Naive B cell (primary cell): ENCODE measurements around the gene ANK2. TPM values are rescaled to one million over a fixed set of nuclear protein-coding genes. Genes with fewer than 3 reads are reported as not detected.

Experiments used
- ATAC-seq, 2 donors: fragments of 150-1000 bp; cut with Tn5 transposase; 2 replicates each; pipeline ENCODE4 v1.10.0; 2021; ENCODE audit warnings: low read depth in 2 of 2, mild to moderate bottlenecking in 2 of 2, moderate library complexity in 2 of 2
- DNase-seq: peaks from one replicate; pipeline ENCODE4 v3.0.0; 2022
- H3K27ac Mint-ChIP-seq, 6 donors: one replicate each; pipeline ENCODE4 v1.8.0; 2020 to 2022; ENCODE audit warnings: mild to moderate bottlenecking in 6 of 6, mixed read lengths in 6 of 6, moderate library complexity in 5 of 6, inconsistent platforms in 2 of 6
- H3K27me3 Mint-ChIP-seq, 3 donors: one replicate each; pipeline ENCODE4 v1.8.0; 2021 to 2022; ENCODE audit warnings: mixed read lengths in 3 of 3, mild to moderate bottlenecking in 1 of 3
- H3K36me3 Mint-ChIP-seq, 2 donors: one replicate each; pipeline ENCODE4 v1.8.0; 2020 to 2022; ENCODE audit warnings: mixed read lengths in 2 of 2, inconsistent platforms in 1 of 2, mild to moderate bottlenecking in 1 of 2
- H3K4me1 Mint-ChIP-seq, 3 donors: one replicate each; pipeline ENCODE4 v1.8.0; 2020 to 2022; ENCODE audit warnings: mixed read lengths in 3 of 3, inconsistent platforms in 1 of 3, mild to moderate bottlenecking in 1 of 3, moderate library complexity in 1 of 3
- H3K4me3 Mint-ChIP-seq, 8 donors: one replicate each; pipeline ENCODE4 v1.8.0; 2020 to 2022; ENCODE audit warnings: mild to moderate bottlenecking in 8 of 8, mixed read lengths in 8 of 8, moderate library complexity in 8 of 8, inconsistent platforms in 2 of 8
- H3K9me3 Mint-ChIP-seq, 7 donors: one replicate each; pipeline ENCODE4 v1.8.0; 2020 to 2022; ENCODE audit warnings: mixed read lengths in 7 of 7, mild to moderate bottlenecking in 5 of 7, inconsistent platforms in 2 of 7, moderate library complexity in 1 of 7
- polyA plus RNA-seq, 6 donors: library from polyadenylated mRNA; unstranded; fragments of 300-500 nt; fragmentation: Illumina TruSeq; gene quantifications; one replicate each; pipeline ENCODE4 v1.2.3, GENCODE V29; 2021; ENCODE audit warnings: low read depth in 6 of 6

Gene ANK2
- polyA plus RNA-seq, 6 donors from 2014 or later: 0.24 to 0.36 (median 0.28) TPM; not detected in 3

DNA sequence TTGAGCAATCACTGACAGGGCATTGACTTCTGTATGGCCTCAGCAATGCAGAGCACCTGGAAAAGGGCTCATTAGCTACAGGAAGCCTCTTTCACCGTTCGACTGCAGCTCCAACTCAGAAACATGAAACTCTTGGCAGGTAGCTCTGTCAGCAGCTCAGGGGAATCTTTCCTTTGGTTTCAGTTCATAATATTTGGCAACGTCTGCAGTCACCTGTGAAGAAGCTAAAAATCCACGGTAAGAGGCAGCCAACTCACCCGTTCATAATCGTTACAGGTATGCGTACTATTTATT is 357.2 kb downstream of the ANK2 start:
- H3K36me3 Mint-ChIP-seq: no peaks in the 10 kb centered on the region
- DNase-seq (no peak), ATAC-seq (no peak)
- H3K27ac Mint-ChIP-seq: no peak overlapping the region
- H3K9me3 Mint-ChIP-seq: no peaks in the 10 kb centered on the region
- H3K27me3 Mint-ChIP-seq: peaks cover 4 to 23% (median 13%) of the 10 kb centered on the region in 3 donors
- H3K4me1 Mint-ChIP-seq: no peaks in the 10 kb centered on the region
- no peak overlapping the region for H3K4me3 Mint-ChIP-seq

DNA sequence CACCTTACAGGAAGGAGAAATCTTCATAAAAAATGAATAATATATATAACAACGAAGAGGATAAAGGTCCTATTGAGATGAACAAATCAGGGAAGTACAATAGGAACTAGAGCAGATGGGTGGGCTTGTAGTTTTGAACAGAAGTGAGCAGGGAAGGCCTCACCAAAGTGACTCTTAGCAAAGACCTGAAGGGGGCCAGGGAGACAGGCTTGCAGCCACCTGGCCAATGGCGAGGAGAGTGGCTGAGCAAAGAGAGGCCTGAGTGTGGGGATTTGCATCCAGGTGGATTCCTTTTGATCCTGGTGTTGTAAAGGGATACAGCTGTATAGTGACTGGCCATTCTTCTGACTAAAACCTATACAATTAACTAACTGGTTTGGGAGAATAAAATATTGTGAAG is 358.0 kb downstream of the ANK2 start:
- peak overlapping the region in 1 of 6 donors; percentile 21 for H3K27ac Mint-ChIP-seq
- no peaks in the 10 kb centered on the region for H3K36me3 Mint-ChIP-seq
- H3K4me1 Mint-ChIP-seq: no peaks in the 10 kb centered on the region
- H3K27me3 Mint-ChIP-seq: peaks cover 4 to 22% (median 17%) of the 10 kb centered on the region in 3 donors
- H3K9me3 Mint-ChIP-seq: no peaks in the 10 kb centered on the region
- no peak for DNase-seq
- H3K4me3 Mint-ChIP-seq: no peak overlapping the region
- no peak for ATAC-seq

DNA sequence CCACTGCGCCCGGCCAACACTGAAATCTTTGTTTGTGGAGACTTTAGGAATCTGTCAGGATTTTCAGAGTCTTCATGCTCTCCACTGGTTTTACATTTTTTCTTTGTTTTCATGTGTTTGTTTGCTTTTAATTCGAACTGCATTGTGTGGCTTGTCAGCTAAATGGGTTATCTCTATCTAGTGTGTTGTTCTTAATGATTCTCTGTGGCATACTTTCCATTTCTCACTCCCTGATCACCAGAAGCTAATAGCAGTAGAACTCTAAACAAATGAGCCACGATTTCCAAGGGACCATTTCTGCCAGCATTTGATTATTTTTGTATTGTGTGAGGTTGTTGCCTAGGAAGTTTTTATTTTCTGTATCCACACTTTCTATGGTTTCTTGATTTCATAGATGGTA is 359.7 kb downstream of the ANK2 start:
- no peak for ATAC-seq
- Mint-ChIP-seq H3K4me3 (no peak overlapping the region), H3K9me3 (no peaks in the 10 kb centered on the region), H3K36me3 (no peaks in the 10 kb centered on the region), H3K27me3 (peaks cover 4 to 18% (median 17%) of the 10 kb centered on the region in 3 donors), H3K4me1 (no peaks in the 10 kb centered on the region), H3K27ac (no peak overlapping the region)
- DNase-seq: no peak

DNA sequence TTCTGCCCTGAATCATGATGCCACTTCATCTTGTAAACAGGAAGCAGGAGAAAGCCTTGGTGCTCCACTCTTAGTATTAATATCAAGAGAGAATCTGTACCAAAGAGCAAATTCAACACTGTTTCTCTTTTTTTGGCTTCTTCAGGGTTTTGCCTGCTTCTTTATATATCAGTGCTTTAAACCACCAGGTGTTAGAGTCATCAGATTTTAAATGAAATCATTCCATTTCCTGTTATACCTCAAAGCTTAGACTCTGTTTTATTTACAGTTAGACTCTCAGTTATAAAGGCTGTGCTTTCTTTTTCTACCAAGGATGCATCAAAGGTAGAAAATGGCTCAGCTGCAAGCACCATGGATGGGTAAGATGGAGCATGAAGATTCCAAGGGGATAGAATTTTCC is 361.2 kb downstream of the ANK2 start:
- H3K4me3 Mint-ChIP-seq: no peak overlapping the region
- peaks cover 0 to 5% (median 0%) of the 10 kb centered on the region in 7 donors for H3K9me3 Mint-ChIP-seq
- DNase-seq (no peak), ATAC-seq (no peak)
- no peaks in the 10 kb centered on the region for H3K36me3 Mint-ChIP-seq
- H3K4me1 Mint-ChIP-seq: no peaks in the 10 kb centered on the region
- peaks cover 4 to 26% (median 17%) of the 10 kb centered on the region in 3 donors for H3K27me3 Mint-ChIP-seq
- no peak overlapping the region for H3K27ac Mint-ChIP-seq

DNA sequence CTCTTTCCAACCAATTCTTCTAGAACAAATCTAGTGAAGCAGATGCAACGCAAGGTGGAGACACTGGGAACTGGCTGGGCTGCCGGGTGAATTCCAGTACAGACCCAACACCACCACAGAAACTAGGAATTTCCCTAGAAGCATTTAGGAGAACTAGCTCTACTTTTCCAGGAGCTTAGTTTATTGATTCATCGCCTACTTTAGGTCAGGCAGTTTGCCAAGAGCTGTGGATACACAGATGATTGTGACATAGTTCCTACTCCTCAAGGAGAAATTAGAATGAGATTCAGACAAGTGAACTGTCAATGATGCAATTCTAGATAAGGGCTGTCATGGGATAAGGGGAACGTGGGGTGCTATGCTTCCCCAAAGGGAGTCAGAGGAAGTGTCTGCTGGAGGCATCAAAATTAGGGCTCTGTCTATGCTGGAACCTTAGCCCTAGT is 362.1 kb downstream of the ANK2 start:
- Mint-ChIP-seq H3K27ac (no peak overlapping the region), H3K36me3 (no peaks in the 10 kb centered on the region), H3K27me3 (peaks cover 4 to 32% (median 17%) of the 10 kb centered on the region in 3 donors), H3K4me1 (no peaks in the 10 kb centered on the region), H3K4me3 (no peak overlapping the region), H3K9me3 (peaks cover 0 to 13% (median 5%) of the 10 kb centered on the region in 7 donors)
- ATAC-seq: no peak
- DNase-seq: no peak

DNA sequence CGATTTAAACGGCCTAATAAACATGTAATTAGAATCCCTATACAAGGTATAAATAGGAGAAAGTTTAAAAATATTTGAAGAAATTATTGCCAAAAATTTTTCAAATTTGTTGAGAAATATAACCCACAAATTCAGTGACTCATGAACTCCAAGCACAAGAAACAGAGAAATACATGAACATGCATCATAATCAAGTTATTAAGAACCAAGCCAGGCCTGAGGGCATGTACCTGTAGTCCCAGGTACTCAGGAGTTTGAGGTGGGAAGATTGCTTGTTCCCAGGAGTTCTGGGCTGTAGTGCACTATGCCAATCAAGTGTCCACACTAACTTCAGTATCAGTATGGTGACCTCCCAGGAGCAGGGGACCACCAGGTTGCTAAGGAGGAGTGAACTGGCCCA is 370.2 kb downstream of the ANK2 start:
- Mint-ChIP-seq H3K4me1 (no peaks in the 10 kb centered on the region), H3K27me3 (peaks cover 0 to 34% (median 18%) of the 10 kb centered on the region in 3 donors), H3K27ac (no peak overlapping the region), H3K4me3 (no peak overlapping the region), H3K9me3 (peaks cover 5 to 68% (median 30%) of the 10 kb centered on the region in 7 donors), H3K36me3 (peaks cover 15 to 16% of the 10 kb centered on the region in 2 donors)
- ATAC-seq: no peak
- no peak for DNase-seq

DNA sequence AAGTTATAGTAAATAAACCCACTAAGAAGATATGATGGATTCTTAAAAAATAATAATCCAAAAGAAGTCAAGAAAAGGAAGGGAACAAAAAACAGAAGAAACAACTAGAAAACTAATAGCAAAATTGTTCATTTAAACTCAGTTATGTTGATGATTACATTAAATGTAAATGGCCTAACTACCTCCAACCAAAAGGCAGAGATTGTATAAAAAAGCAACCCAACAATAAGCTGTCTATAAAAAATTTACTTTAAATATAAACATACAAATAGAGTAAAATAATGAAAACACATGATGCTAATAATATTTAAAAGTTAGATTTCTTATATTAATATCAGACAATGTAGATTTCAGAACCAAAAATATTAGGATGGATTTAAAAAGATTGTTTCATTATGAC is 371.5 kb downstream of the ANK2 start:
- no peak overlapping the region for H3K27ac Mint-ChIP-seq
- no peaks in the 10 kb centered on the region for H3K4me1 Mint-ChIP-seq
- DNase-seq: no peak
- H3K36me3 Mint-ChIP-seq: peaks cover 15 to 16% of the 10 kb centered on the region in 2 donors
- ATAC-seq: no peak
- H3K9me3 Mint-ChIP-seq: peaks cover 5 to 61% (median 32%) of the 10 kb centered on the region in 7 donors
- no peak overlapping the region for H3K4me3 Mint-ChIP-seq
- peaks cover 0 to 25% (median 18%) of the 10 kb centered on the region in 3 donors for H3K27me3 Mint-ChIP-seq

DNA sequence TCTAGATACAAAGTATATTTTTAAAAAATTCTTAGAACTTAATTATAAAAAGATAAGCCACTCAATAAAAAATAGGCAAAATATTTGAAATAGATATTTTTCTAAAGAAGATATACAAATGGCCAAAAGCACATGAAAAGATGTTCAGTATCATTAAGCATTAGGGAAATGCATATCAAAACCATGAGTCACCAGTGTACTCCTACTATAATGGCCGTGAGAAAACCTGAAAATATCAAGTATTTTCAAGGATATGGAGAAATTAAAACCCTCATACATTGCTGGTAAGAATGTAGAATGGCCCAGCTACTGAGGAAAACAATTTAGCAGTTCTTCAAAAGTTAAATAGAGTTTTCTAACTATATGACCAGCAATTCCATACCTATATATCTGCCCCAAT is 374.2 kb downstream of the ANK2 start:
- Mint-ChIP-seq H3K4me3 (no peak overlapping the region), H3K36me3 (peaks cover 9 to 11% of the 10 kb centered on the region in 2 donors), H3K9me3 (peaks cover under 1 to 52% (median 34%) of the 10 kb centered on the region in 7 donors), H3K4me1 (no peaks in the 10 kb centered on the region), H3K27ac (no peak overlapping the region), H3K27me3 (peaks cover 0 to 3% (median 2%) of the 10 kb centered on the region in 3 donors)
- ATAC-seq: no peak
- DNase-seq: no peak

DNA sequence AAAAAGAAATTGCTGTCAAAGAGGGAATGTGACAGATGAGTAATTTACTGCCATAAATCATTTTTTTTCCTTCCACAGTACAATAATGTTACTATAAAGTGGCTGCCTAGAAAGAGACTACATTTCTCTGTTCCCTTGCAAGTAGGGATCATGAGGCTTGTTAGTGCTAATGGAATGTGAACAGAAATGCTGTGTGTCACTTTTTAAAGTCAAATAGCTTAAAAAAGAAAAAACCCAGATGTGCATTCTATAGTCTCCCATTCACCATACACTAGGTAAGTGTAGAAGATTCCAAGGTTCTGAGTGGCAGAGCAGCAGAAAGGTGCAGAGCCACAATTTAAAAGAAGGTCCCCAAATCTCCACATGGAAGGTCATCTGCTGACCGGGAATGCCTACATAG is 383.7 kb downstream of the ANK2 start:
- Mint-ChIP-seq H3K4me1 (peaks cover 0 to 2% (median 0%) of the 10 kb centered on the region in 3 donors), H3K4me3 (no peak overlapping the region), H3K9me3 (peaks cover 0 to 11% (median 4%) of the 10 kb centered on the region in 7 donors), H3K27me3 (peaks cover 5 to 29% (median 21%) of the 10 kb centered on the region in 3 donors), H3K27ac (no peak overlapping the region), H3K36me3 (no peaks in the 10 kb centered on the region)
- DNase-seq (no peak), ATAC-seq (no peak)
